Activated gamma-delta T cell (primary cell): ENCODE measurements around the gene SELL.
"Not testable (repeated sequence)": the region's sequence is repeated elsewhere in the genome, so short reads cannot be mapped to it uniquely, and the experiment has no call there.

Experiments used
- DNase-seq: peaks from one replicate; lab custom pipeline; 2025; lab: John Stamatoyannopoulos, UW

The SELL gene

GRCh38 chr1:169667699-169668596, 43.5 kb downstream of the SELL start:
- not testable (repeated sequence) for DNase-seq

- DNase-seq = not testable (repeated sequence)
Measured at GRCh38 chr1:169667227-169667639, 44.2 kb downstream of the SELL start.

- DNase-seq = not testable (repeated sequence)
Measured at GRCh38 chr1:169662680-169663079, 48.7 kb downstream of the SELL start.

- not testable (repeated sequence) for DNase-seq
Measured at GRCh38 chr1:169661066-169661465, 50.4 kb downstream of the SELL start.

GRCh38 chr1:169658777-169659176, 52.6 kb downstream of the SELL start:
- DNase-seq = not testable (repeated sequence)

- no peak for DNase-seq
Measured at GRCh38 chr1:169653873-169654272, 57.5 kb downstream of the SELL start.

- DNase-seq = no peak
Measured at GRCh38 chr1:169651035-169651434, 60.4 kb downstream of the SELL start.

GRCh38 chr1:169650551-169650950, 60.9 kb downstream of the SELL start:
- DNase-seq = no peak

- DNase-seq = no peak
Measured at GRCh38 chr1:169648709-169649108, 62.7 kb downstream of the SELL start.

- no peak for DNase-seq
Measured at GRCh38 chr1:169648187-169648586, 63.2 kb downstream of the SELL start.

- DNase-seq = no peak
Measured at GRCh38 chr1:169647512-169647911, 63.9 kb downstream of the SELL start.

- DNase-seq = no peak
Measured at GRCh38 chr1:169644297-169644696, 67.1 kb downstream of the SELL start.
